CD14-positive monocyte (primary cell): ENCODE measurements around the gene CLDN10. TPM values are rescaled to one million over a fixed set of nuclear protein-coding genes. Genes with fewer than 3 reads are reported as not detected.

Source experiments
- DNase-seq, 3 donors: peaks; one replicate each; pipeline ENCODE4 v3.0.0-alpha.2; 2011 to 2022
- H2AFZ ChIP-seq: 2 replicates; pipeline ENCODE4 v1.6.0; 2012; ENCODE audit warnings: mild to moderate bottlenecking, low read depth, low read length, inconsistent platforms; ENCODE audit not compliant: insufficient read depth, poor library complexity, severe bottlenecking
- H3K27ac ChIP-seq, 2 donors: 1 replicate in 1 of 2; 2 replicates in 1 of 2; pipeline ENCODE4 v1.5.1; 2012 to 2013; ENCODE audit warnings: low read length in 2 of 2, control low read depth in 1 of 2, inconsistent platforms in 1 of 2, low read depth in 1 of 2, mild to moderate bottlenecking in 1 of 2
- H3K27me3 ChIP-seq, 2 donors: one replicate each; pipeline versions ENCODE4 v1.6.0 to v1.6.1; 2011 to 2013; ENCODE audit warnings: low read length in 2 of 2; ENCODE audit not compliant: control insufficient read depth in 2 of 2, insufficient read depth in 2 of 2
- H3K36me3 ChIP-seq, 2 donors: replicated peaks in 1 of 2; 1 replicate in 1 of 2; 2 replicates in 1 of 2; pipeline versions ENCODE4 v1.5.1 to v1.6.1; 2012 to 2013; ENCODE audit warnings: low read length in 2 of 2, control low read depth in 1 of 2, inconsistent platforms in 1 of 2, mild to moderate bottlenecking in 1 of 2; ENCODE audit not compliant: insufficient read depth in 2 of 2, control insufficient read depth in 1 of 2
- H3K4me1 ChIP-seq, 2 donors: 1 replicate in 1 of 2; 2 replicates in 1 of 2; pipeline versions ENCODE4 v1.5.1 to v1.6.1; 2012 to 2013; ENCODE audit warnings: low read length in 2 of 2, control low read depth in 1 of 2, inconsistent platforms in 1 of 2, mild to moderate bottlenecking in 1 of 2, moderate library complexity in 1 of 2; ENCODE audit not compliant: insufficient read depth in 2 of 2, control insufficient read depth in 1 of 2
- H3K4me2 ChIP-seq: replicated peaks from 2 replicates; pipeline ENCODE3; 2012; ENCODE audit warnings: low read length, moderate library complexity, mild to moderate bottlenecking; ENCODE audit not compliant: poor library complexity, severe bottlenecking; ENCODE audit errors: extremely low read depth
- H3K4me3 ChIP-seq, 3 experiments: fragments of 200-600 bp in 1 of 3; sonication (generic) in 1 of 3; replicated peaks in 1 of 3; 1 replicate in 2 of 3; 2 replicates in 1 of 3; pipeline ENCODE4 v1.5.1; 2011 to 2013; ENCODE audit warnings: low read length in 3 of 3, mild to moderate bottlenecking in 3 of 3, control low read depth in 2 of 3, low read depth in 2 of 3, inconsistent platforms in 1 of 3, moderate library complexity in 1 of 3
- H3K79me2 ChIP-seq: 2 replicates; pipeline ENCODE4 v1.6.0; 2012; ENCODE audit warnings: mild to moderate bottlenecking, control low read depth, inconsistent platforms, low read length, moderate library complexity; ENCODE audit not compliant: insufficient read depth
- H3K9ac ChIP-seq: 2 replicates; pipeline ENCODE4 v1.6.0; 2017; ENCODE audit warnings: low read length, mild to moderate bottlenecking; ENCODE audit not compliant: insufficient read depth, poor library complexity, severe bottlenecking
- H3K9me3 ChIP-seq, 2 donors: replicated peaks in 1 of 2; 1 replicate in 1 of 2; 2 replicates in 1 of 2; pipeline versions ENCODE4 v1.5.1 to v1.6.1; 2012 to 2013; ENCODE audit warnings: low read length in 2 of 2, control low read depth in 1 of 2; ENCODE audit not compliant: control insufficient read depth in 1 of 2, insufficient read depth in 1 of 2
- H4K20me1 ChIP-seq: 2 replicates; pipeline ENCODE4 v1.6.0; 2012; ENCODE audit warnings: mild to moderate bottlenecking, low read length, control low read depth, moderate library complexity; ENCODE audit not compliant: insufficient read depth
- H3K27ac Mint-ChIP-seq, 7 donors: one replicate each; pipeline ENCODE4 v1.8.0; 2020; ENCODE audit warnings: mild to moderate bottlenecking in 7 of 7, mixed read lengths in 7 of 7, moderate library complexity in 6 of 7, inconsistent platforms in 2 of 7
- H3K27me3 Mint-ChIP-seq, 3 donors: one replicate each; pipeline ENCODE4 v1.8.0; 2021 to 2022; ENCODE audit warnings: low read depth in 3 of 3, mild to moderate bottlenecking in 3 of 3, mixed read lengths in 3 of 3, moderate library complexity in 3 of 3, inconsistent platforms in 1 of 3
- H3K36me3 Mint-ChIP-seq, 2 donors: one replicate each; pipeline ENCODE4 v1.8.0; 2020; ENCODE audit warnings: mixed read lengths in 2 of 2, inconsistent platforms in 1 of 2, mild to moderate bottlenecking in 1 of 2
- H3K4me1 Mint-ChIP-seq: one replicate; pipeline ENCODE4 v1.8.0; 2020; ENCODE audit warnings: mild to moderate bottlenecking, mixed read lengths
- H3K4me3 Mint-ChIP-seq, 2 donors: one replicate each; pipeline ENCODE4 v1.8.0; 2020; ENCODE audit warnings: mild to moderate bottlenecking in 2 of 2, mixed read lengths in 2 of 2, moderate library complexity in 1 of 2
- H3K9me3 Mint-ChIP-seq, 7 donors: one replicate each; pipeline ENCODE4 v1.8.0; 2020 to 2022; ENCODE audit warnings: mixed read lengths in 7 of 7, mild to moderate bottlenecking in 6 of 7, moderate library complexity in 6 of 7, inconsistent platforms in 2 of 7
- CTCF ChIP-seq: fragments of 200-600 bp; IDR thresholded peaks from one replicate; pipeline ENCODE4 v1.8.0; 2022; ENCODE audit warnings: antibody characterized with exemption, mild to moderate bottlenecking
- WGBS: methylation state at CpG from one replicate; pipeline ENCODE4 v1.1.5; 2013; ENCODE audit warnings: missing lambda C conversion rate; ENCODE audit not compliant: insufficient coverage; 5-methylcytosine and 5-hydroxymethylcytosine counted together
- intact Hi-C, 2 donors: fragments of 100-400 bp; cut with micrococcal nuclease; formaldehyde crosslinking; loops; one replicate each; pipeline versions ENCODE4 v1.15.0 to v1.15.1; 2023
- polyA plus RNA-seq, 3 donors: library from polyadenylated mRNA; depleted of rRNA in 1 of 3; unstranded in 2 of 3; stranded (reverse) in 1 of 3; fragments of 300-500 nt in 2 of 3; fragments of >200 nt in 1 of 3; fragmentation: Illumina TruSeq in 2 of 3; gene quantifications; 1 replicate in 2 of 3; 2 replicates in 1 of 3; pipeline ENCODE4 v1.2.3, GENCODE V29; 2012 to 2021

CLDN10 gene
- polyA plus RNA-seq, 3 donors: 0.35 TPM; not detected in 2

- no peak overlapping the region for H3K4me3 ChIP-seq
- H3K4me3 Mint-ChIP-seq: no peak overlapping the region
- intact Hi-C loops: no loop called here
- 98% methylated on average over 4 of the region's 6 CpGs for WGBS
- H3K4me1 ChIP-seq: peaks cover 4 to 7% of the 10 kb centered on the region in 2 donors
- peaks cover 2% of the 10 kb centered on the region for H3K4me1 Mint-ChIP-seq
- H4K20me1 ChIP-seq: no peaks in the 10 kb centered on the region
- peaks cover 0 to 5% of the 10 kb centered on the region in 2 donors for H3K9me3 ChIP-seq
- no peak overlapping the region for H3K9ac ChIP-seq
- H3K27me3 ChIP-seq: no peaks in the 10 kb centered on the region
- H3K36me3 Mint-ChIP-seq: no peaks in the 10 kb centered on the region
- no peak overlapping the region for H3K4me2 ChIP-seq
- H3K9me3 Mint-ChIP-seq: peaks cover 0 to 7% (median 2%) of the 10 kb centered on the region in 7 donors
- H2AFZ ChIP-seq: no peak overlapping the region
- no peak for TF ChIP-seq CTCF
- H3K79me2 ChIP-seq: no peaks in the 10 kb centered on the region
- H3K27ac Mint-ChIP-seq: no peak overlapping the region
- no peak for DNase-seq
- H3K27ac ChIP-seq: no peak overlapping the region
- peaks cover 0 to 5% (median 2%) of the 10 kb centered on the region in 3 donors for H3K27me3 Mint-ChIP-seq
- H3K36me3 ChIP-seq: no peaks in the 10 kb centered on the region
These were observed 56.3 kb downstream of the CLDN10 start for GRCh38 chr13:95608640-95609323.

GRCh38 chr13:95614641-95615245, 62.2 kb downstream of the CLDN10 start:
- Histone ChIP-seq H3K4me1 (no peaks in the 10 kb centered on the region), H2AFZ (no peak overlapping the region), H3K36me3 (no peaks in the 10 kb centered on the region), H3K27ac (no peak overlapping the region), H3K4me3 (no peak overlapping the region), H4K20me1 (no peaks in the 10 kb centered on the region), H3K9me3 (no peaks in the 10 kb centered on the region), H3K4me2 (no peak overlapping the region), H3K9ac (no peak overlapping the region), H3K27me3 (no peaks in the 10 kb centered on the region), H3K79me2 (no peaks in the 10 kb centered on the region)
- WGBS: 91% methylated on average over 6 of the region's 7 CpGs
- Mint-ChIP-seq H3K4me1 (peaks cover under 1% of the 10 kb centered on the region), H3K36me3 (no peaks in the 10 kb centered on the region), H3K9me3 (peaks cover under 1 to 3% (median under 1%) of the 10 kb centered on the region in 7 donors), H3K27me3 (peaks cover 0 to 2% (median 2%) of the 10 kb centered on the region in 3 donors), H3K27ac (no peak overlapping the region), H3K4me3 (no peak overlapping the region)
- no peak for TF ChIP-seq CTCF
- no peak for DNase-seq
- intact Hi-C loops: no loop called here
